Measurements from ENCODE around the gene IPCEF1.

DNA sequence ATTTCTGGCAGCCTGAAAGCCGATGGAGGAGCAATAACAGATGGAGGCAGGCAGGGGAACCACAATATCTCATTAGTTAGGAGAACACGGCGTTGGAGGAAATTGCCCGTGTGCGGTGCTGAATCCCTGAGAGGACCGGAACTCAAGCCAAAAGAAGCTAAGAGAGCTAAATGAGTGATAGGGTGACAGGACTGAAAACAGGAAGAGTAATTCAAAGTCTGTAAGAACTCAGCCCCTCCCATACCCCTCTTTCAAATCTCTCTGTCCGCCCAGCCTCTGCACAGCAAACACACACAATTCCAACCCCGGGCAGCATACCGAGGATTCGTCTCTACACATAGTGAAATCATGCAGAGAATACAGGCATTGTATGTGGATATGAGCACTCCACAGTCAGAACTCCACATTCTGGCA, 2.6 kb upstream of the IPCEF1 start:
- TF ChIP-seq CTBP1 (IDR thresholded peaks at IDR 0.05; ENCODE audit: borderline replicate concordance): no peak
- TF ChIP-seq ARNT (IDR thresholded peaks at IDR 0.05): no peak
- no peak for TF ChIP-seq ELF4 (IDR thresholded peaks at IDR 0.05)
- TF ChIP-seq ZNF384 (IDR thresholded peaks at IDR 0.05): no peak
- TF ChIP-seq FOXM1 (IDR thresholded peaks at IDR 0.05; ENCODE audit: borderline replicate concordance): no peak
- TF ChIP-seq NFRKB (IDR thresholded peaks at IDR 0.05): no peak
- TF ChIP-seq SP1 (IDR thresholded peaks at IDR 0.05): no peak
- TF ChIP-seq, protein P1, sequence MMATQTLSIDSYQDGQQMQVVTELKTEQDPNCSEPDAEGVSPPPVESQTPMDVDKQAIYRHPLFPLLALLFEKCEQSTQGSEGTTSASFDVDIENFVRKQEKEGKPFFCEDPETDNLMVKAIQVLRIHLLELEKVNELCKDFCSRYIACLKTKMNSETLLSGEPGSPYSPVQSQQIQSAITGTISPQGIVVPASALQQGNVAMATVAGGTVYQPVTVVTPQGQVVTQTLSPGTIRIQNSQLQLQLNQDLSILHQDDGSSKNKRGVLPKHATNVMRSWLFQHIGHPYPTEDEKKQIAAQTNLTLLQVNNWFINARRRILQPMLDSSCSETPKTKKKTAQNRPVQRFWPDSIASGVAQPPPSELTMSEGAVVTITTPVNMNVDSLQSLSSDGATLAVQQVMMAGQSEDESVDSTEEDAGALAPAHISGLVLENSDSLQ (IDR thresholded peaks at IDR 0.05): no peak
- no peak for TF ChIP-seq TARDBP (IDR thresholded peaks at IDR 0.05)
- TF ChIP-seq FOXA1 (IDR thresholded peaks at IDR 0.05): no peak
- no peak for TF ChIP-seq HDGF (IDR thresholded peaks at IDR 0.05; ENCODE audit: borderline replicate concordance)
- TF ChIP-seq SUZ12 (IDR thresholded peaks at IDR 0.05): no peak
- no peak for TF ChIP-seq BHLHE40 (IDR thresholded peaks at IDR 0.05; ENCODE audit: borderline replicate concordance)
- TF ChIP-seq LEF1 (IDR thresholded peaks at IDR 0.05; ENCODE audit: borderline replicate concordance): no peak
